Measurements from ENCODE around the gene BCL11B. TPM values are rescaled to one million over a fixed set of nuclear protein-coding genes. Genes with fewer than 3 reads are reported as not detected.

Gene BCL11B
- total RNA-seq, 1 donor from 2014 or later = 0.23 TPM

DNA sequence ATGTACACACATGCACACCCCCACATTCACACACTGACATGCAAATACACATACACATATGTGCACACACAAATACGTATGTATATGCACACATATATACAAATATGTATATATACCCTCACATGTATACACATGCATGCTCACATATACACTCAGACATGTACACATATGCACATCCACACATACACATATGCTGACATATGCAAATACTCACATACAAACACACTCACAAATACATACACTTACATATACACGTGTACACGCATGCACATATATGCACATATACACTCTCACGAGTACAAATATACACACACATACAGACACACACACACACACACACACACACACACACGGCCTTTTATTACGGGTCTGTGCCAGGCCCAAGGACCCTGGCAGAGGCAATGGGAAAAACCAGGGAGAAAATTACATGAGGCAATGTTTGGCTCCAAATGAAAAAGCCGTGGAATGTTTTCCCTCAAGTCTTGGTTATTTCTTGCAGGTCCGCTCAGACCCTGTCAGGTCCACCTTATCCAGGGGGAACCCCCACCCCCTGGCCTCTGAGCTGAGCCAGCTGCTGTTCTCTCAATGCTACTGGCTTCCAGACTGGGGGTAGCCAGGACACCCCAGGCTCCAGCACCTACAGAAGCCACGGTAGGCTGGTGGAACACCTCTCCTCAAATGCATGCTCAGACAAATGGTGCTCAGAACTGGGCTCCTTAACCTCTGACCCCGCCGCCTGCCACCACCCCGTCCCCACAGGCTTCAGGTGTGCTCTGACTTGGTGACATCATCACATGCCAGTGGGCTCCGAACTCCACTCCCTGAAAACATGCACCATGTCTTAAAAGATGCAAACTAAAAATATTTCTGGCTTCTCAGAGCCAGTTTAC is 54.7 kb downstream of the BCL11B start:
- TF ChIP-seq, protein P1, sequence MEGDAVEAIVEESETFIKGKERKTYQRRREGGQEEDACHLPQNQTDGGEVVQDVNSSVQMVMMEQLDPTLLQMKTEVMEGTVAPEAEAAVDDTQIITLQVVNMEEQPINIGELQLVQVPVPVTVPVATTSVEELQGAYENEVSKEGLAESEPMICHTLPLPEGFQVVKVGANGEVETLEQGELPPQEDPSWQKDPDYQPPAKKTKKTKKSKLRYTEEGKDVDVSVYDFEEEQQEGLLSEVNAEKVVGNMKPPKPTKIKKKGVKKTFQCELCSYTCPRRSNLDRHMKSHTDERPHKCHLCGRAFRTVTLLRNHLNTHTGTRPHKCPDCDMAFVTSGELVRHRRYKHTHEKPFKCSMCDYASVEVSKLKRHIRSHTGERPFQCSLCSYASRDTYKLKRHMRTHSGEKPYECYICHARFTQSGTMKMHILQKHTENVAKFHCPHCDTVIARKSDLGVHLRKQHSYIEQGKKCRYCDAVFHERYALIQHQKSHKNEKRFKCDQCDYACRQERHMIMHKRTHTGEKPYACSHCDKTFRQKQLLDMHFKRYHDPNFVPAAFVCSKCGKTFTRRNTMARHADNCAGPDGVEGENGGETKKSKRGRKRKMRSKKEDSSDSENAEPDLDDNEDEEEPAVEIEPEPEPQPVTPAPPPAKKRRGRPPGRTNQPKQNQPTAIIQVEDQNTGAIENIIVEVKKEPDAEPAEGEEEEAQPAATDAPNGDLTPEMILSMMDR (conservative IDR thresholded peaks at IDR 0.05; ENCODE audit: low read depth, low read length) = no peak
- no peak overlapping the region for H3K4me3 ChIP-seq (ENCODE audit: low read depth, low read length)
- DNase-seq (ENCODE audit: low read depth) = no peak

DNA sequence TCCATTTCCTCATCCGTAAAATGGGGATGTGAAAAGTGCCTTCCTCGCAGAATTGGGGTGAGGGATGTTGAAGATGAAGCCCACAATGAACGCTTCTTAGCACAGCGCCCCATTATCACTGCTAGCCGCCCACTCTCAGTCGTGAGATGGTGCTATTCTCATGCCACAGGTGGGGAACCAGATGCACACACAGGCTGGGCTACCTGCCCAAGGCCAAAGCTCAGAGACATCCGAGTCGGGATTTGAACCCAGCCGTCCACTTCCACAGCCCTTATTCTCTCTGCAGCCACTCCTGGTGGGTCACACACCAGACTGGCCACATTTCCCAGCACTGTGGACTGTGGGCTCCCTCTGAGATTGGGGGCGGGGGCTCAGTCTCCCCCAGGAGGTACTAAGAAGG is 55.8 kb downstream of the BCL11B start:
- TF ChIP-seq, protein P1 (conservative IDR thresholded peaks at IDR 0.05; ENCODE audit: low read depth, low read length) = no peak
- H3K4me3 ChIP-seq (ENCODE audit: low read depth, low read length) = no peak overlapping the region
- no peak for DNase-seq (ENCODE audit: low read depth)

DNA sequence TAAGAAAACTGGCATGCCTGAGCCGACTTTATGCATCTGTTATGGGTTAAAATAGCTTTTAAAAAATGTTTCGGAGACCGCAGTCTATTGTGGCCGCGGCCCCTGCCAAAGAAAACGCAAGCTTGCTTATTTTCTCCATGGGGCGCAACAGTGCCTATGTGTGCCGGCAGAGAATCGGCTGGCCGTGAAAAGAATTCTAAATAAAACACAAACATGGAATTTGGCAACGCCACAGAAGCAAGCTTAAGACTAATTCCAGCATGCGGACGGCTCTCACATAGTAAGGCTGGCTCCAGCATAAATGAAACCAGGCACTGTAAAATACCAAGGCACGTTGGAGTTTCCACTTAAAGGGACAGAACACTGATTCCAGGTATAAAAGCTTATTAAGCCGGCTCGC is 56.7 kb downstream of the BCL11B start:
- TF ChIP-seq, protein P1 (conservative IDR thresholded peaks at IDR 0.05; ENCODE audit: low read depth, low read length) = no peak
- DNase-seq (ENCODE audit: low read depth) = no peak
- peak overlapping the region; percentile 26 for H3K4me3 ChIP-seq (ENCODE audit: low read depth, low read length)

DNA sequence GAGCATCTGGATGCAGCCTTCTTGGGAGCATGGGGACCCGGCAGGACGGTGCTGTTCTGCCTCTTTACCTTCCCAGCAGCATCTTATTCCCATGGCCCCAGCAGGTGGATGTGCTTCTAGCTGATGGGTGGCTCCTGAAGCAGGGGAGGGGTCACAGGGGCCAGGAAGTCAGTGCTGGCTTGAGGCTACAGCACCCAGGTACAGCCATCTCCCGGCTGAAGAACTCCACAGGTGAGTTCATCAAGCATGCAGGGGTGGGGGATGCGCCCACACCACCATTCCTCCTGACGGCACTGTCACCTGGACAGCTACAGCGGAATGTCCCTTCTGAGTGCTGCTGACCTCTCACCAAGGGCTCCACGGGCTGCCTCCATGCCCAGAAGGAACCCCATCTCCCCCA is 57.3 kb downstream of the BCL11B start:
- DNase-seq (ENCODE audit: low read depth) = no peak
- no peak overlapping the region for H3K4me3 ChIP-seq (ENCODE audit: low read depth, low read length)
- TF ChIP-seq, protein P1 (conservative IDR thresholded peaks at IDR 0.05; ENCODE audit: low read depth, low read length) = no peak

DNA sequence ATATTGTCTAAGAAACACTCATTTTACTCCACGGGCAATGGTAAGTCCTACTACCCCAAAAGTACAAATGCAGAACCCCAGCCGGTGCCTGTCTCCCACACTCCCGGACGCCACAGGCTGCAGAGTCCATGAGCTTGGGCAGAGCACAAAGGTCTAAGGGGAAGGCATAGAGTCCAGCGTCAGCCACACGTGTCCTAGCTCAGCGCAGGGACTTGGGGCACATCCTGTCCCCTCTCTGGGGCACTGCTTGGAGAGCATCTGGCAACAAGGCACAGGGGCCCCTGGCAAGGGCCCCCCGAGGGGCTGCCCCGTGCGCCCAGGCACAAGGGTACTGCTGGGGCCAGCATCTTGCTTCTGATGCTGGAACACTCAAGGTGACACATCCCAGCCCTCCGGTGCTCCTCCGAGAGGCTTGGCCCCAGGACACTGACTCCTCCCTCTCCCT is 58.4 kb downstream of the BCL11B start:
- no peak overlapping the region for H3K4me3 ChIP-seq (ENCODE audit: low read depth, low read length)
- DNase-seq (ENCODE audit: low read depth) = no peak
- TF ChIP-seq, protein P1 (conservative IDR thresholded peaks at IDR 0.05; ENCODE audit: low read depth, low read length) = no peak

DNA sequence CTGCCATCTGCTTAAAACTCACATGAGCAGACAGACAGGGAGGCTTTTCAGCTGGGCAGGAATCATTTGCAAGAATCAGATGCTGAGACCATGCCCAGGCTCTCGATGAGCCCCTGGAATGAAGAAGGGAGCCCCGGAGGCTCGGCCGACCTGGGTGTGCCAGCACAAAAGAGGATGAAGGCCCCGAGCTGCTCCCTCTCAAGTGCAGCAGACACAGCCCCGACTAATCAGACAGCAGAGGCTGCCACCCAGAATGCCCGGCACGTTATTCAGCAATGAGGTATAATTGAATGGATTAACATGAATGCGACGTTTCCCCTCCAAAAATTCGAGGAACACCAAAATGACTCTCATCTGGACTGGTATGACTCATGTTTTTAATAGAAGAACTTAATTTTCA is 58.9 kb downstream of the BCL11B start:
- no peak for DNase-seq (ENCODE audit: low read depth)
- TF ChIP-seq, protein P1 (conservative IDR thresholded peaks at IDR 0.05; ENCODE audit: low read depth, low read length) = no peak
- no peak overlapping the region for H3K4me3 ChIP-seq (ENCODE audit: low read depth, low read length)

DNA sequence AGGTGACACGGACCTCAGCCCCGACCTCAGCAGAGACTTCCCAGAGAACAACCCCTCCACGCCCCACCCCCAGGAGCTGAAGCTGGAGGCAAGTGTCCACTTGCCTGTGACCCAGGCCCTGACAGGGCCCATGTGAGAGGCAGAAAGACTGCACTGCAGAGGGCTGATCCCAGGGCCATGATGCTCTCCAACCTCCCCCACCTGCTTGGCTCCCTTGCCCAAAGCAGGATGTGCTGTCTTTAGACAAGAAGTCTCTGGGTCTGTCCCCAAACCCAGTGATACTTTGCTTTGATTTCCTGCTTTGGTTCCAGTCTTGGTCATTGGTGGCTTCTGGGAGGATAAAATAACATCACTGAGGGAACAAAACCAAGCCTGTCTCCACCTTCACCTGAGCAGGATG is 59.4 kb downstream of the BCL11B start:
- TF ChIP-seq, protein P1 (conservative IDR thresholded peaks at IDR 0.05; ENCODE audit: low read depth, low read length) = no peak
- no peak for DNase-seq (ENCODE audit: low read depth)
- no peak overlapping the region for H3K4me3 ChIP-seq (ENCODE audit: low read depth, low read length)
